Uterus (tissue), 4 donors: ENCODE measurements around the gene MRPL21. TPM values are rescaled to one million over a fixed set of nuclear protein-coding genes. Genes with fewer than 3 reads are reported as not detected.

Experiments used
- DNase-seq, 2 donors: peaks; one replicate each; pipeline ENCODE4 v3.0.0-alpha.2; 2019 to 2020
- H3K27ac ChIP-seq, 2 donors: fragments of 200-600 bp; sonication (generic); 1 replicate in 1 of 2; 2 replicates in 1 of 2; pipeline ENCODE4 v1.5.1; 2016 to 2018
- H3K27me3 ChIP-seq, 2 donors: fragments of 200-600 bp; sonication (generic); one replicate each; pipeline ENCODE4 v1.5.1; 2018 to 2019; ENCODE audit warnings: control low read depth in 1 of 2
- H3K36me3 ChIP-seq, 2 donors: fragments of 200-600 bp; sonication (generic); one replicate each; pipeline ENCODE4 v1.5.1; 2019; ENCODE audit warnings: control low read depth in 1 of 2
- H3K4me1 ChIP-seq, 2 donors: fragments of 200-600 bp; sonication (generic); one replicate each; pipeline ENCODE4 v1.5.1; 2018 to 2019; ENCODE audit warnings: control low read depth in 1 of 2
- H3K4me3 ChIP-seq, 2 donors: fragments of 200-600 bp; sonication (generic); 1 replicate in 1 of 2; 2 replicates in 1 of 2; pipeline ENCODE4 v1.5.1; 2018 to 2019; ENCODE audit warnings: mild to moderate bottlenecking in 1 of 2
- H3K9me3 ChIP-seq, 2 donors: fragments of 200-600 bp; sonication (generic); one replicate each; pipeline ENCODE4 v1.5.1; 2019; ENCODE audit warnings: control low read depth in 1 of 2
- CTCF ChIP-seq, 4 experiments: fragments of 200-600 bp in 2 of 4; fragments of 450-650 bp in 2 of 4; sonication (generic) in 2 of 4; IDR thresholded peaks; one replicate each; pipeline ENCODE4 v1.5.1; 2016 to 2019; ENCODE audit warnings: antibody characterized with exemption in 4 of 4, mild to moderate bottlenecking in 2 of 4, moderate library complexity in 1 of 4
- POLR2A ChIP-seq, 2 donors: fragments of 450-650 bp; IDR thresholded peaks; one replicate each; pipeline ENCODE4 v1.6.1; 2016; ENCODE audit warnings: antibody characterized with exemption in 2 of 2, mild to moderate bottlenecking in 1 of 2, moderate library complexity in 1 of 2
- intact Hi-C: fragments of 100-400 bp; cut with DNase I; formaldehyde crosslinking; loops from one replicate; pipeline ENCODE4 v1.15.1; 2023; ENCODE audit warnings: low total_unique reads
- total RNA-seq, 4 donors: library from RNA; depleted of rRNA in 3 of 4; stranded (reverse); fragments of >200 nt in 3 of 4; gene quantifications; one replicate each; pipeline versions ENCODE4 v1.1.0 to v1.2.4, GENCODE V29; 2014 to 2023
- donor health status: DM: yes; HTN: yes; CAD: no.

The MRPL21 gene
- total RNA-seq, 4 donors from 2014 or later, result 29.2 to 52.7 (median 36.9) TPM

GRCh38 chr11:68928136-68928880, 24.7 kb upstream of the MRPL21 start:
- Histone ChIP-seq H3K27ac (no peak overlapping the region), H3K9me3 (peaks cover 0 to 12% of the 10 kb centered on the region in 2 donors), H3K4me3 (no peak overlapping the region), H3K36me3 (no peaks in the 10 kb centered on the region), H3K27me3 (no peaks in the 10 kb centered on the region), H3K4me1 (no peaks in the 10 kb centered on the region)
- no peak for DNase-seq
- TF ChIP-seq CTCF (IDR thresholded peaks at IDR 0.05), result no peak
- TF ChIP-seq POLR2A (IDR thresholded peaks at IDR 0.05), result no peak
- intact Hi-C loops, result no loop called here

DNA sequence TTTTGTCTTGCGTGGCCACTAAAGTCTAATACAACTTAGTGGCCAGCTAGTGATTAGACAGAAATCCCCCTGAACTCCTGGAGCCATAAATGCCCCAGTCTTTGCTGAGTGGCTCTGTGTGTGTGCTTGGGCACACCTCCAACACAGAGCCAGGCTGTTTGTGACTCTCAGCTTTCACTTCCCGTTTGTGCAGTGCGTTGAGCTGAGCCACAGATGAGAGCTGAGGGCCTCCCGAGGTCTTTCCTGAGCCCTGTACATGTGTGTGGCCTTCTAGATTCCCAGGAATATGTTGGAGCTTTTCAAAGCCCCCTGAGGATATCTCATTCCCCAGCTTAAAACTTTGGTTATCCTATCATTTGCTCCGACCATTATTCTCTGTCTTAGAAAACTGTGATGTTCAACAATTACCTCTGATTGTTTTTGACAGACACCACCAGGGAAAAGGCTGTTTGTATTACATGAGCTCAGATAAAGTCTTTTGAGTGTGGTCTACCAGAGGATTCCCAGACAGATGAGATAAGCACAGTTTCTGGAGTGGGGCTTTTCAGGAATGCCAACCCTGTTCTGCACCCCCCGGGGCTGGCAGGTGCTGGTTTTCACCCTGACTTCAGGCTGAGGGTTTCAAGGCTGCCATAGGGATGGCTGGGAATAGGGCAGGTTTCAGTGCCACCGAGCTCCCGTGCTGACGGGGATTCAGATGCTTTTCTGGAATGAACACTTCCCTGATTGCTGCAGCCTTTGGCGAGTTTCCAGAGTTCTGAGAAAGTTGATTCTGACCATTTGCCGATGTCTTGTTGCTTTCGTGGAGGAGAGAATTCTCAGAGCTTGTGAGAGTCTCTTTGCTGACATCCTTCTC, 23.9 kb upstream of the MRPL21 start:
- no peak for TF ChIP-seq POLR2A (IDR thresholded peaks at IDR 0.05)
- DNase-seq, result no peak
- H3K27ac ChIP-seq, result no peak overlapping the region
- intact Hi-C loops, result no loop called here
- H3K27me3 ChIP-seq, result no peaks in the 10 kb centered on the region
- H3K36me3 ChIP-seq, result no peaks in the 10 kb centered on the region
- H3K4me1 ChIP-seq, result no peaks in the 10 kb centered on the region
- peaks cover 0 to 12% of the 10 kb centered on the region in 2 donors for H3K9me3 ChIP-seq
- no peak overlapping the region for H3K4me3 ChIP-seq

DNA sequence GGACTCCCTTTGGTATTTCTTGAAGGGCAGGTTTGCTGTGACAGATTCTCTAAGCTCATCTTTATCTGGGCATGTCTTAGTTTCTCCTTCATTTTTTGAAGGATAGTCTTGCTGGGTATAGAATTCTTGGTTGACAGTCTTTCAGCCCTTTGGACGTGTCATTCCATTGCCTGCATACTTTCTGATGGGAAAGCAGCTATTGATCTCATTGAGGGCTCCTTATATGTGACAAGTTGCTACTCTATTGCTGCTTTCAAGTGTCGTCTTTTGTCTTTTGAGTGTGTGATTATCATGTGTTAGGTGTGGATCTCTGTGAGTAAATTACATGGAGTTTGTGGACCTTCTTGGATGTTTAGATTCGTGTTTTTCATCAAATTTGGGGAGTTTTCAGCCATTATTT, 22.0 kb upstream of the MRPL21 start:
- no peaks in the 10 kb centered on the region for H3K36me3 ChIP-seq
- intact Hi-C loops, result no loop called here
- no peak for TF ChIP-seq CTCF (IDR thresholded peaks at IDR 0.05)
- TF ChIP-seq POLR2A (IDR thresholded peaks at IDR 0.05), result no peak
- H3K9me3 ChIP-seq, result peaks cover 0 to 12% of the 10 kb centered on the region in 2 donors
- H3K27me3 ChIP-seq, result no peaks in the 10 kb centered on the region
- H3K4me1 ChIP-seq, result no peaks in the 10 kb centered on the region
- no peak for DNase-seq
- H3K27ac ChIP-seq, result no peak overlapping the region
- no peak overlapping the region for H3K4me3 ChIP-seq

DNA sequence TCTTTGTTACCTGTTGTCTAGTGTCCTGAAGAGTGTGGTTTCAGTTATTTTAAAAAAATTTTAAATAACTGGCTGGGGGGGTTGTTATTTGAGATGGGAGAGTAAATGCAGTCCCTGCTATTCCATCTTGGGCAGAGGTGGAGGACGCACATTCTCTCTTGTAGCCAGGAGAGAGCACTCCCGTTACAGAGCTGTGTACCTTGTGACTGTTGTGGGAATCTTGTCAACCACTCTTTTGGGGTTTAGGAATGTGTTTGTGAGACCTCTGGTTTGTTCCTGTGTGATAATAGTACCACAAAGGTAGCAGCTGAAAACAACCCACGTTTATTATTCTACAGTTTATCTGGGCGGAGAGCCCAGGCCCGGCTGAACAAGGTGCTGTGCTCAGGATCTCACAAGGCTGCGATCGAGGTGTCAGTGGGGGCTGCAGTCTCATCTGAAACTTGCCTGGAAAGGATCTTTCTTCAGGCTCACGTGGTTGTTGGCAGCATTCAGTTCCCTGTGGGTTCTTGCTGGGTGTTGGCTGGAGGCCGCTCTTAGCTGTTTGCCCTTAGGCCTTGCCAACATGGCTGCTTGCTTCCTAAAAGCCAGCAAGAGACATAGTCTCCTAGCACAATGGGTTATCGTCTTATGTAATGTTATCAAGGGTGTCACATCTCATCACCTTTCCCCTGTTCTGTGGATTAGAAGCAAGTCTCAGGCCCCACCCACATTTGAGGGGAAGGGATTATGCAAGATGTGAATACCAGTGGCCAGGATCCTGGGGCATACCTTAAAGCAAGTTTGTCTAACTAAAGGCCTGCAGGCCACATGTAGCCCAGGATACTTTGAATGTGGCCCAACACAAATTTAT, 20.7 kb upstream of the MRPL21 start:
- DNase-seq, result no peak
- TF ChIP-seq CTCF (IDR thresholded peaks at IDR 0.05) (no peak), POLR2A (IDR thresholded peaks at IDR 0.05) (no peak)
- Histone ChIP-seq H3K36me3 (no peaks in the 10 kb centered on the region), H3K9me3 (peaks cover 0 to 12% of the 10 kb centered on the region in 2 donors), H3K4me1 (no peaks in the 10 kb centered on the region), H3K4me3 (no peak overlapping the region), H3K27me3 (no peaks in the 10 kb centered on the region), H3K27ac (peak overlapping the region in 1 of 2 donors; percentile 13)
- intact Hi-C loops, result no loop called here

DNA sequence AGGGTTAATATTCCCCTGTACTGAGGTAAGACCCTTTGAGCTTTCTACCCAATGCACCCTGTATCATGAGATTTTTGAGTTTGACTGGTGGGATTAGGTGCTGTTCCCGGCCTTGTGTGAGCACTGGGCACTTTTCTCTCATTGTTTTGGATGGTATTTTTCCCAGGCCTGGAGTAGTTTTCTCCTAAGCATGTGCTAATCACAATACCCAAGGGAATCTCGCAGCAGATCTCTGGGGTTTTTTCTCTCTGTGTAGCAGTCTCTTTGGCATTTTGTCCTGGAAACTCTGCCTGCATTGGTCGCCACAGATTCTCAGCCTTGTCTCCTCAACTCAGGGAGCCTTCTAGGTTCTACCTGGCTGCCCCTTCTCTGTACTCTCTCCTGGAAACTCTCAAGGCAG, 20.0 kb upstream of the MRPL21 start:
- peaks cover 0 to 12% of the 10 kb centered on the region in 2 donors for H3K9me3 ChIP-seq
- TF ChIP-seq CTCF (IDR thresholded peaks at IDR 0.05), result no peak
- TF ChIP-seq POLR2A (IDR thresholded peaks at IDR 0.05), result no peak
- H3K4me3 ChIP-seq, result no peak overlapping the region
- H3K36me3 ChIP-seq, result no peaks in the 10 kb centered on the region
- H3K27ac ChIP-seq, result peak overlapping the region in 1 of 2 donors; percentile 13
- H3K27me3 ChIP-seq, result no peaks in the 10 kb centered on the region
- H3K4me1 ChIP-seq, result no peaks in the 10 kb centered on the region
- no peak for DNase-seq
- intact Hi-C loops, result no loop called here
